SH-SY5Y (cell line): ENCODE results near the gene SLCO3A1.

ENCODE experiments used
- GATA2 ChIP-seq: IDR thresholded peaks from 2 replicates; pipeline ENCODE4 v1.6.1; 2011; ENCODE audit warnings: mild to moderate bottlenecking, low read depth, low read length
- GATA3 ChIP-seq: IDR thresholded peaks from 2 replicates; pipeline ENCODE4 v1.6.1; 2011; ENCODE audit warnings: low read depth, mild to moderate bottlenecking, low read length, moderate library complexity

- TF ChIP-seq GATA2 (no peak), GATA3 (no peak)
These were observed 196.9 kb downstream of the SLCO3A1 start for GRCh38 chr15:92050220-92050898.
